HG02938 (cell line): ENCODE data around the gene MYOM1.
A peak's percentile ranks its signal among the peaks of the same experiment; 100 is the strongest.

Experiments
- ATAC-seq: cut with Tn5 transposase; IDR thresholded peaks from one replicate; pipeline ENCODE4 v1.9.1; 2021; ENCODE audit warnings: mild to moderate bottlenecking, moderate library complexity; ENCODE audit not compliant: unreplicated experiment

Gene MYOM1

GRCh38 chr18:3250237-3251107 is 30.7 kb upstream of the MYOM1 start:
- ATAC-seq: no peak

- no peak for ATAC-seq
Observed at GRCh38 chr18:3248658-3249359, 29.0 kb upstream of the MYOM1 start.

- ATAC-seq: no peak
Observed at GRCh38 chr18:3248062-3248657, 28.4 kb upstream of the MYOM1 start.

- ATAC-seq: peak; percentile 80
Observed at GRCh38 chr18:3247240-3248061, 27.7 kb upstream of the MYOM1 start, which contains the start of gene MYL12A. Gene MYL12A, plus strand, starts transcription at chr18:3247801. Its CDS starts 5,447 bp downstream, at chr18:3253248.

GRCh38 chr18:3246635-3247239 is 27.0 kb upstream of the MYOM1 start:
- ATAC-seq: no peak

- peak; percentile 49 for ATAC-seq
Observed at GRCh38 chr18:3245853-3246634, 26.3 kb upstream of the MYOM1 start.

GRCh38 chr18:3245185-3245564 is 25.4 kb upstream of the MYOM1 start:
- no peak for ATAC-seq

- no peak for ATAC-seq
Observed at GRCh38 chr18:3238742-3239141, 19.0 kb upstream of the MYOM1 start.

- ATAC-seq: no peak
Observed at GRCh38 chr18:3236470-3236869, 16.7 kb upstream of the MYOM1 start.

- no peak for ATAC-seq
Observed at GRCh38 chr18:3235846-3236245, 16.1 kb upstream of the MYOM1 start.

- ATAC-seq: no peak
Observed at GRCh38 chr18:3234457-3234856, 14.7 kb upstream of the MYOM1 start.

- ATAC-seq: no peak
Observed at GRCh38 chr18:3233433-3234168, 13.8 kb upstream of the MYOM1 start.

GRCh38 chr18:3233004-3233403 is 13.2 kb upstream of the MYOM1 start:
- ATAC-seq: no peak

- no peak for ATAC-seq
Observed at GRCh38 chr18:3230401-3231334, 10.9 kb upstream of the MYOM1 start.

- ATAC-seq: no peak
Observed at GRCh38 chr18:3226048-3226447, 6.3 kb upstream of the MYOM1 start.

- ATAC-seq: no peak
Observed at GRCh38 chr18:3225588-3225987, 5.8 kb upstream of the MYOM1 start.

- no peak for ATAC-seq
Observed at GRCh38 chr18:3224223-3224622, 4.5 kb upstream of the MYOM1 start.

- no peak for ATAC-seq
Observed at GRCh38 chr18:3223356-3223755, 3.6 kb upstream of the MYOM1 start.
